Caco-2 (cell line): Measurements from ENCODE around the gene TMEM109. TPM values are rescaled to one million over a fixed set of nuclear protein-coding genes. Genes with fewer than 3 reads are reported as not detected.
A peak's percentile ranks its signal among the peaks of the same experiment; 100 is the strongest.

Experiments
- BruUV-seq: library from RNA; stranded (reverse); fragments of 400-500 nt; replicated peaks from 2 replicates; lab custom pipeline; 2021; lab: Mats Ljungman, UMichigan
- CTCF ChIA-PET: fragments of 300-600 bp; sonication (Branson Sonifier 250); formaldehyde crosslinking; loops from one replicate; lab custom pipeline; 2022; ENCODE audit warnings: antibody characterized with exemption; lab: Charles Lee
- POLR2A ChIA-PET: fragments of 300-600 bp; sonication (Branson Sonifier 250); formaldehyde crosslinking; loops from one replicate; lab custom pipeline; 2022; ENCODE audit warnings: antibody characterized with exemption; lab: Charles Lee
- DNase-seq, 2 experiments: peaks; one replicate each; pipeline versions ENCODE4 v3.0.0 to v3.0.0-alpha.2; 2020 to 2022
- H3K27me3 ChIP-seq: replicated peaks from 2 replicates; pipeline ENCODE4 v1.6.0; 2011; ENCODE audit warnings: low read length; ENCODE audit not compliant: control insufficient read depth, insufficient read depth
- H3K36me3 ChIP-seq: 2 replicates; pipeline ENCODE4 v1.5.1; 2011; ENCODE audit warnings: low read length; ENCODE audit not compliant: control insufficient read depth, insufficient read depth
- H3K4me1 ChIP-seq: fragments of 250-450 bp; sonication (Bioruptor Pico); 2 replicates; pipeline ENCODE4 v1.5.1; 2020; ENCODE audit warnings: mild to moderate bottlenecking
- H3K4me3 ChIP-seq: 2 replicates; pipeline ENCODE4 v1.5.1; 2011; ENCODE audit warnings: low read depth, mild to moderate bottlenecking, control low read depth, low read length
- H3K9me3 ChIP-seq: fragments of 250-450 bp; sonication (Bioruptor Pico); 2 replicates; pipeline ENCODE4 v1.5.1; 2020; ENCODE audit warnings: mild to moderate bottlenecking, moderate library complexity
- H3K27ac Mint-ChIP-seq: one replicate; pipeline ENCODE4 v1.8.0; 2022; ENCODE audit warnings: mixed read lengths; ENCODE audit not compliant: unreplicated experiment
- H3K27me3 Mint-ChIP-seq: one replicate; pipeline ENCODE4 v1.8.0; 2022; ENCODE audit warnings: mixed read lengths; ENCODE audit not compliant: insufficient read depth, unreplicated experiment
- H3K36me3 Mint-ChIP-seq: one replicate; pipeline ENCODE4 v1.8.0; 2022; ENCODE audit warnings: mild to moderate bottlenecking, mixed read lengths; ENCODE audit not compliant: insufficient read depth, unreplicated experiment
- H3K4me1 Mint-ChIP-seq: one replicate; pipeline ENCODE4 v1.8.0; 2022; ENCODE audit warnings: low read depth, mixed read lengths; ENCODE audit not compliant: unreplicated experiment
- H3K4me3 Mint-ChIP-seq: one replicate; pipeline ENCODE4 v1.8.0; 2022; ENCODE audit warnings: mild to moderate bottlenecking, moderate library complexity, mixed read lengths; ENCODE audit not compliant: unreplicated experiment
- H3K9me3 Mint-ChIP-seq: one replicate; pipeline ENCODE4 v1.8.0; 2022; ENCODE audit warnings: mixed read lengths; ENCODE audit not compliant: unreplicated experiment
- intact Hi-C: fragments of 100-400 bp; cut with micrococcal nuclease; formaldehyde crosslinking; loops from one replicate; pipeline ENCODE4 v1.10.0; 2022; ENCODE audit not compliant: unreplicated experiment
- total RNA-seq: library from RNA; stranded (reverse); gene quantifications from 2 replicates; pipeline ENCODE4 v1.2.3, GENCODE V29; 2022
- TF ChIP-seq, protein P1 (sequence below), 2 experiments: fragments of 200-600 bp in 1 of 2; IDR thresholded peaks; 1 replicate in 1 of 2; 2 replicates in 1 of 2; pipeline versions ENCODE4 v1.5.1 to v1.8.0; 2011 to 2022; ENCODE audit warnings: antibody characterized with exemption in 1 of 2, control low read depth in 1 of 2, inconsistent platforms in 1 of 2, low read depth in 1 of 2, low read length in 1 of 2, mild to moderate bottlenecking in 1 of 2, moderate library complexity in 1 of 2; ENCODE audit not compliant: insufficient read depth in 1 of 2, severe bottlenecking in 1 of 2, unreplicated experiment in 1 of 2

TMEM109 gene
- total RNA-seq, 1 experiment from 2014 or later, result 91.9 TPM

DNA sequence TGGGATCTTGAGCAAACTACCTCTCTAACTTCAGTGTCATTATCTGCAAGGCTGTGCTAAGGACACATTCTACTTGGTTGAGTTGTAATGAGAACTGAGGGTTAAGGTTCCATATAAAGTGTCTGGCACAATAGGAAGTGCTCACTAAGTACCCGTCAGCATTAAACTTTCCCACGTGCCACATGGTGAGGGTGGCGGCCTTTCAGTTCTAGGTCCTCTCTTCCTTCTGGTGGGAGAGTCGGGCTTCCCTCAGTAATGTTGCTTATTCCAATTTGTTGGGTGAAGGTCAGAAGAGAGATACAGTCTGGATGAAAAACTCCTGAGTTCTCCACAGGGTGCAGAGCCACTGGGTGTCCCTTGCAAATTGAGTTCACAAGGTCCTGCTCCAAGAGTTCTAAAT, 52.9 kb downstream of the TMEM109 start:
- Mint-ChIP-seq H3K27ac (no peak overlapping the region), H3K4me1 (no peaks in the 10 kb centered on the region), H3K4me3 (no peak overlapping the region), H3K36me3 (no peaks in the 10 kb centered on the region), H3K9me3 (peaks cover 21% of the 10 kb centered on the region), H3K27me3 (peaks cover 3% of the 10 kb centered on the region)
- H3K4me1 ChIP-seq, result no peaks in the 10 kb centered on the region
- H3K4me3 ChIP-seq, result no peak overlapping the region
- ChIA-PET CTCF (no interaction called here), POLR2A (no interaction called here)
- H3K27me3 ChIP-seq, result no peaks in the 10 kb centered on the region
- TF ChIP-seq, protein P1, sequence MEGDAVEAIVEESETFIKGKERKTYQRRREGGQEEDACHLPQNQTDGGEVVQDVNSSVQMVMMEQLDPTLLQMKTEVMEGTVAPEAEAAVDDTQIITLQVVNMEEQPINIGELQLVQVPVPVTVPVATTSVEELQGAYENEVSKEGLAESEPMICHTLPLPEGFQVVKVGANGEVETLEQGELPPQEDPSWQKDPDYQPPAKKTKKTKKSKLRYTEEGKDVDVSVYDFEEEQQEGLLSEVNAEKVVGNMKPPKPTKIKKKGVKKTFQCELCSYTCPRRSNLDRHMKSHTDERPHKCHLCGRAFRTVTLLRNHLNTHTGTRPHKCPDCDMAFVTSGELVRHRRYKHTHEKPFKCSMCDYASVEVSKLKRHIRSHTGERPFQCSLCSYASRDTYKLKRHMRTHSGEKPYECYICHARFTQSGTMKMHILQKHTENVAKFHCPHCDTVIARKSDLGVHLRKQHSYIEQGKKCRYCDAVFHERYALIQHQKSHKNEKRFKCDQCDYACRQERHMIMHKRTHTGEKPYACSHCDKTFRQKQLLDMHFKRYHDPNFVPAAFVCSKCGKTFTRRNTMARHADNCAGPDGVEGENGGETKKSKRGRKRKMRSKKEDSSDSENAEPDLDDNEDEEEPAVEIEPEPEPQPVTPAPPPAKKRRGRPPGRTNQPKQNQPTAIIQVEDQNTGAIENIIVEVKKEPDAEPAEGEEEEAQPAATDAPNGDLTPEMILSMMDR (IDR thresholded peaks at IDR 0.05; ENCODE audit: insufficient read depth in 1 of 2, low read depth in 1 of 2, low read length in 1 of 2, severe bottlenecking in 1 of 2, unreplicated experiment in 1 of 2), result no peak
- no peaks in the 10 kb centered on the region for H3K36me3 ChIP-seq
- DNase-seq, result no peak
- BruUV-seq, result no TSS peak
- peaks cover 18% of the 10 kb centered on the region for H3K9me3 ChIP-seq
- intact Hi-C loops, result no loop called here

DNA sequence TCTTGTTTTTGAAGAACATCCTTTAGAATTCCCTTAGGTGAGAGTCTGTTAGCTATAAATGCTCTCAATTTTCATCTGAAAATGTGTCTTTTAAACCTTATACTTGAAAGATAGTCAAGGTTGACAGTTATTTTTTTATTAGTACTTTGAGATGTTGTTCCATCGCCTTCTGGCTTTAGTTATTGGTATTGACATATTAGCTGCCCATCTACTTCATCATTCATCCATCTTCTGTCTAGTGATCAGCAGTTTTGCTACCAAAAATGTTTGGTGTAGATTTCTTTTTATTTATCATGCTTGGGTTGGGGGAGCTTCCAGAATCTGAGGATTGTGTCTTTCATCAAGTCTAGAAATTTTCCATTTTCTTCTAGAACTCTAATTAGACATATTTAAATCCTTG, 54.3 kb downstream of the TMEM109 start:
- Histone ChIP-seq H3K4me3 (no peak overlapping the region), H3K27me3 (no peaks in the 10 kb centered on the region), H3K9me3 (peaks cover 18% of the 10 kb centered on the region), H3K4me1 (no peaks in the 10 kb centered on the region), H3K36me3 (no peaks in the 10 kb centered on the region)
- H3K36me3 Mint-ChIP-seq, result no peaks in the 10 kb centered on the region
- no TSS peak for BruUV-seq
- H3K4me1 Mint-ChIP-seq, result no peaks in the 10 kb centered on the region
- DNase-seq, result no peak
- peaks cover 3% of the 10 kb centered on the region for H3K27me3 Mint-ChIP-seq
- intact Hi-C loops, result no loop called here
- no peak overlapping the region for H3K4me3 Mint-ChIP-seq
- TF ChIP-seq, protein P1 (IDR thresholded peaks at IDR 0.05; ENCODE audit: insufficient read depth in 1 of 2, low read depth in 1 of 2, low read length in 1 of 2, severe bottlenecking in 1 of 2, unreplicated experiment in 1 of 2), result no peak
- ChIA-PET POLR2A (no interaction called here), CTCF (no interaction called here)
- peaks cover 21% of the 10 kb centered on the region for H3K9me3 Mint-ChIP-seq
- no peak overlapping the region for H3K27ac Mint-ChIP-seq

DNA sequence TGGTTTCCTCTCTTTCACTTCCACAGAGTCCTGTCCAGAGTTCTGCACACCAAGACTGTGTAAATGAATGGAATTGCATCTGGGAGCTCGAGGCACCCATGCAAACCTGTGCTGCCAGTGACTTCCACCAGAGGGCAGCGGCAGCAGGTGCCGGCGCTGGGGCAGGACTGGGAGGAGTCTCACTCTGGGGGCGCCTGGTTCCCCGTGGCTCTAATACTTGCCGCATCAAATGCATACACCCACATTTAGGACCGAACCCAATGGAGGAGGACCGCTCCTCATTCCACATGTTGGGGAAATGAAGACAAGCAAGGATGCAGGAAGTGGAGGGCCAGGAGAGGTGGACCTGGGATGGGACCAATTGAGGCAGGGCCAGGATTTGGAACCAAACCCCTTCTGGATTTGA, 56.4 kb downstream of the TMEM109 start:
- H3K4me1 Mint-ChIP-seq, result no peaks in the 10 kb centered on the region
- H3K27me3 Mint-ChIP-seq, result peaks cover 3% of the 10 kb centered on the region
- H3K4me1 ChIP-seq, result no peaks in the 10 kb centered on the region
- no peaks in the 10 kb centered on the region for H3K36me3 Mint-ChIP-seq
- H3K9me3 ChIP-seq, result peaks cover 18% of the 10 kb centered on the region
- no peak overlapping the region for H3K4me3 ChIP-seq
- CTCF ChIA-PET, result interaction anchor here (0.6 to 2.0 kb wide), 6 partner anchors 12 to 160 kb away, joined by 3 to 9 read pairs (median 3); partner anchors contain the start of gene TMEM109
- peak in 1 of 2 experiments; percentile 65 for DNase-seq
- no peaks in the 10 kb centered on the region for H3K27me3 ChIP-seq
- peaks cover 21% of the 10 kb centered on the region for H3K9me3 Mint-ChIP-seq
- no peaks in the 10 kb centered on the region for H3K36me3 ChIP-seq
- no TSS peak for BruUV-seq
- TF ChIP-seq, protein P1 (IDR thresholded peaks at IDR 0.05; ENCODE audit: insufficient read depth in 1 of 2, low read depth in 1 of 2, low read length in 1 of 2, severe bottlenecking in 1 of 2, unreplicated experiment in 1 of 2), result peak; percentile 65 to 85
- POLR2A ChIA-PET, result no interaction called here
- intact Hi-C loops, result loop anchor here (1.0 kb wide), 3 partner anchors 159 to 217 kb away; no protein-coding TSS in a partner anchor
- no peak overlapping the region for H3K27ac Mint-ChIP-seq
- H3K4me3 Mint-ChIP-seq, result no peak overlapping the region
